Activated CD8-positive, alpha-beta memory T cell treated with anti-CD3 and anti-CD28 coated beads, Interleukin-2, amount 10 ng/mL, durations not matched to agents 7 days and 5 days (primary cell): Measurements from ENCODE around the gene MAPK12. TPM values are rescaled to one million over a fixed set of nuclear protein-coding genes. Genes with fewer than 3 reads are reported as not detected.

ENCODE experiments used
- ATAC-seq: fragments of 150-1000 bp; cut with Tn5 transposase; one replicate; pipeline ENCODE4 v1.10.0; 2021; ENCODE audit warnings: moderate library complexity
- CTCF ChIA-PET: fragments of 350-600 bp; sonication (Branson Sonifier 250); formaldehyde crosslinking; loops from one replicate; lab custom pipeline; 2021; ENCODE audit warnings: antibody characterized with exemption; lab: Charles Lee
- DNase-seq: peaks from one replicate; pipeline ENCODE4 v3.0.0-alpha.2; 2020
- H3K27ac Mint-ChIP-seq: one replicate; pipeline ENCODE4 v1.8.0; 2021; ENCODE audit warnings: mild to moderate bottlenecking, mixed read lengths
- H3K27me3 Mint-ChIP-seq: one replicate; pipeline ENCODE4 v1.8.0; 2021; ENCODE audit warnings: mixed read lengths
- H3K36me3 Mint-ChIP-seq: one replicate; pipeline ENCODE4 v1.8.0; 2021; ENCODE audit warnings: mild to moderate bottlenecking, mixed read lengths
- H3K4me1 Mint-ChIP-seq: one replicate; pipeline ENCODE4 v1.8.0; 2021; ENCODE audit warnings: mixed read lengths
- H3K4me3 Mint-ChIP-seq: one replicate; pipeline ENCODE4 v1.8.0; 2021; ENCODE audit warnings: mild to moderate bottlenecking, moderate library complexity, mixed read lengths
- H3K9me3 Mint-ChIP-seq: one replicate; pipeline ENCODE4 v1.8.0; 2022; ENCODE audit warnings: low read depth, mixed read lengths
- total RNA-seq, 2 experiments: library from RNA; stranded (reverse); gene quantifications; one replicate each; pipeline ENCODE4 v1.2.3, GENCODE V29; 2021

The MAPK12 gene
- total RNA-seq, 2 experiments from 2014 or later: 13.9 to 15.8 TPM

GRCh38 chr22:50248196-50249081 is 13.0 kb downstream of the MAPK12 start:
- H3K36me3 Mint-ChIP-seq: peaks cover 10% of the 10 kb centered on the region
- peaks cover 35% of the 10 kb centered on the region for H3K4me1 Mint-ChIP-seq
- H3K4me3 Mint-ChIP-seq: no peak overlapping the region

GRCh38 chr22:50247748-50248147 is 13.7 kb downstream of the MAPK12 start:
- peak; percentile 88 for DNase-seq
- Mint-ChIP-seq H3K27ac (peak overlapping the region; percentile 71), H3K36me3 (peaks cover 10% of the 10 kb centered on the region), H3K27me3 (no peaks in the 10 kb centered on the region), H3K4me1 (peaks cover 37% of the 10 kb centered on the region), H3K4me3 (no peak overlapping the region), H3K9me3 (no peaks in the 10 kb centered on the region)
- peak; percentile 11 for ATAC-seq
- CTCF ChIA-PET: interaction anchor here (1.2 to 1.6 kb wide), 2 partner anchors 8 to 278 kb away, joined by 3 read pairs; partner anchors contain the start of gene SCO2

More at GRCh38 chr22:50248196-50249081, 13.0 kb downstream of the MAPK12 start:
- DNase-seq: no peak
- H3K9me3 Mint-ChIP-seq: no peaks in the 10 kb centered on the region
- no peak for ATAC-seq
- CTCF ChIA-PET: interaction anchor here (1.2 to 1.6 kb wide), 2 partner anchors 8 to 277 kb away, joined by 3 read pairs; partner anchors contain the start of gene SCO2
- H3K27me3 Mint-ChIP-seq: no peaks in the 10 kb centered on the region
- H3K27ac Mint-ChIP-seq: peak overlapping the region; percentile 71

- ATAC-seq (no peak), DNase-seq (no peak)
- Mint-ChIP-seq H3K36me3 (peaks cover 10% of the 10 kb centered on the region), H3K9me3 (no peaks in the 10 kb centered on the region), H3K27me3 (no peaks in the 10 kb centered on the region), H3K27ac (peak overlapping the region; percentile 67), H3K4me1 (peaks cover 49% of the 10 kb centered on the region), H3K4me3 (peak overlapping the region; percentile 90)
- CTCF ChIA-PET: interaction anchor here (1.6 kb wide), 2 partner anchors 10 to 119 kb away, joined by 3 read pairs; no protein-coding TSS in a partner anchor
These were observed 15.0 kb downstream of the MAPK12 start for GRCh38 chr22:50246242-50247175.

GRCh38 chr22:50245214-50246072 is 16.0 kb downstream of the MAPK12 start:
- H3K27ac Mint-ChIP-seq: peak overlapping the region; percentile 99

GRCh38 chr22:50244420-50245213 is 16.9 kb downstream of the MAPK12 start, which contains the start of gene TUBGCP6:
Gene TUBGCP6 (minus strand): TSS chr22:50245023. CDS start chr22:50244459, 564 bp downstream.
- Mint-ChIP-seq H3K36me3 (peaks cover 14% of the 10 kb centered on the region), H3K27me3 (no peaks in the 10 kb centered on the region), H3K9me3 (no peaks in the 10 kb centered on the region), H3K4me1 (peaks cover 46% of the 10 kb centered on the region), H3K4me3 (peak within 1 kb of the TSS; percentile 90), H3K27ac (peak within 1 kb of the TSS; percentile 99)
- ATAC-seq: peak; percentile 84
- CTCF ChIA-PET: interaction anchor here (0.8 to 3.8 kb wide), 16 partner anchors 8 to 330 kb away, joined by 3 to 22 read pairs (median 3); partner anchors contain the start of genes DENND6B and SCO2
- DNase-seq: peak; percentile 95

More at GRCh38 chr22:50245214-50246072, 16.0 kb downstream of the MAPK12 start:
- Mint-ChIP-seq H3K27me3 (no peaks in the 10 kb centered on the region), H3K4me1 (peaks cover 53% of the 10 kb centered on the region), H3K9me3 (no peaks in the 10 kb centered on the region), H3K36me3 (peaks cover 10% of the 10 kb centered on the region), H3K4me3 (peak overlapping the region; percentile 90)
- CTCF ChIA-PET: interaction anchor here (1.6 to 3.8 kb wide), 2 partner anchors 96 to 121 kb away, joined by 3 to 22 read pairs; no protein-coding TSS in a partner anchor
- no peak for DNase-seq
- peak; percentile 4 for ATAC-seq

GRCh38 chr22:50243685-50244419 is 17.6 kb downstream of the MAPK12 start:
- Mint-ChIP-seq H3K36me3 (peaks cover 14% of the 10 kb centered on the region), H3K4me3 (peak overlapping the region; percentile 90), H3K27me3 (no peaks in the 10 kb centered on the region), H3K4me1 (peaks cover 47% of the 10 kb centered on the region), H3K27ac (peak overlapping the region; percentile 99), H3K9me3 (no peaks in the 10 kb centered on the region)
- CTCF ChIA-PET: interaction anchor here (0.5 to 3.8 kb wide), 17 partner anchors 9 to 329 kb away, joined by 3 to 22 read pairs (median 3); partner anchors contain the start of genes DENND6B and SCO2
- ATAC-seq: no peak
- no peak for DNase-seq

- H3K4me1 Mint-ChIP-seq: peaks cover 41% of the 10 kb centered on the region
- CTCF ChIA-PET: interaction anchor here (0.7 to 3.8 kb wide), 13 partner anchors 9 to 449 kb away, joined by 3 to 22 read pairs (median 4); partner anchors contain the start of gene HDAC10
- H3K4me3 Mint-ChIP-seq: peak overlapping the region; percentile 90
- ATAC-seq (no peak), DNase-seq (no peak)
- no peaks in the 10 kb centered on the region for H3K27me3 Mint-ChIP-seq
- H3K36me3 Mint-ChIP-seq: peaks cover 14% of the 10 kb centered on the region
- H3K9me3 Mint-ChIP-seq: no peaks in the 10 kb centered on the region
- H3K27ac Mint-ChIP-seq: peak overlapping the region; percentile 99
These were observed 19.0 kb downstream of the MAPK12 start for GRCh38 chr22:50242406-50242949.

GRCh38 chr22:50238755-50239154 is 22.7 kb downstream of the MAPK12 start:
- Mint-ChIP-seq H3K4me1 (peaks cover 35% of the 10 kb centered on the region), H3K9me3 (peaks cover 3% of the 10 kb centered on the region), H3K27me3 (no peaks in the 10 kb centered on the region), H3K36me3 (peaks cover 22% of the 10 kb centered on the region), H3K27ac (no peak overlapping the region), H3K4me3 (no peak overlapping the region)
- DNase-seq (no peak), ATAC-seq (no peak)
- CTCF ChIA-PET: interaction anchor here (1.5 to 3.5 kb wide), 3 partner anchors 13 to 90 kb away, joined by 3 to 13 read pairs (median 5); partner anchors contain the start of gene HDAC10

- H3K4me3 Mint-ChIP-seq: no peak overlapping the region
- H3K36me3 Mint-ChIP-seq: peaks cover 24% of the 10 kb centered on the region
- no peak for DNase-seq
- H3K4me1 Mint-ChIP-seq: peaks cover 21% of the 10 kb centered on the region
- H3K27me3 Mint-ChIP-seq: no peaks in the 10 kb centered on the region
- ATAC-seq: no peak
- H3K9me3 Mint-ChIP-seq: peaks cover 3% of the 10 kb centered on the region
- H3K27ac Mint-ChIP-seq: no peak overlapping the region
- CTCF ChIA-PET: interaction anchor here (0.6 to 3.5 kb wide), 7 partner anchors 14 to 148 kb away, joined by 3 to 13 read pairs (median 4); partner anchors contain the start of gene HDAC10
These were observed 24.6 kb downstream of the MAPK12 start for GRCh38 chr22:50236731-50237409.

- ATAC-seq: no peak
- CTCF ChIA-PET: interaction anchor here (0.8 to 2.6 kb wide), 2 partner anchors 8 to 20 kb away, joined by 3 to 11 read pairs; no protein-coding TSS in a partner anchor
- Mint-ChIP-seq H3K4me1 (peaks cover 9% of the 10 kb centered on the region), H3K27me3 (no peaks in the 10 kb centered on the region), H3K4me3 (no peak overlapping the region), H3K36me3 (peaks cover 20% of the 10 kb centered on the region), H3K9me3 (peaks cover 3% of the 10 kb centered on the region), H3K27ac (peak overlapping the region; percentile 24)
- DNase-seq: no peak
These were observed 28.3 kb downstream of the MAPK12 start for GRCh38 chr22:50233223-50233622.
